ENCODE results near the gene ATR.

Gene ATR

GRCh38 chr3:142502187-142502985 lies 76.1 kb downstream of the ATR start:
- no peak overlapping the region for H3K4me3 ChIP-seq (ENCODE audit: low read length)
- no peak for TF ChIP-seq ZNF274 (IDR thresholded peaks at IDR 0.05; ENCODE audit: low read depth, low read length)

- H3K4me3 ChIP-seq (ENCODE audit: low read length) = no peak overlapping the region
Observed at GRCh38 chr3:142501004-142501926, 77.3 kb downstream of the ATR start.

GRCh38 chr3:142500211-142500610 lies 78.3 kb downstream of the ATR start:
- TF ChIP-seq ZNF274 (IDR thresholded peaks at IDR 0.05; ENCODE audit: low read depth, low read length) = no peak
- no peak overlapping the region for H3K4me3 ChIP-seq (ENCODE audit: low read length)

More at GRCh38 chr3:142501004-142501926, 77.3 kb downstream of the ATR start:
- TF ChIP-seq ZNF274 (IDR thresholded peaks at IDR 0.05; ENCODE audit: low read depth, low read length) = no peak

GRCh38 chr3:142498397-142499180 lies 79.9 kb downstream of the ATR start:
- no peak for TF ChIP-seq ZNF274 (IDR thresholded peaks at IDR 0.05; ENCODE audit: low read depth, low read length)
- no peak overlapping the region for H3K4me3 ChIP-seq (ENCODE audit: low read length)

- no peak overlapping the region for H3K4me3 ChIP-seq (ENCODE audit: low read length)
- TF ChIP-seq ZNF274 (IDR thresholded peaks at IDR 0.05; ENCODE audit: low read depth, low read length) = no peak
Observed at GRCh38 chr3:142497729-142498128, 80.8 kb downstream of the ATR start.

- TF ChIP-seq ZNF274 (IDR thresholded peaks at IDR 0.05; ENCODE audit: low read depth, low read length) = no peak
- no peak overlapping the region for H3K4me3 ChIP-seq (ENCODE audit: low read length)
Observed at GRCh38 chr3:142495103-142495502, 83.4 kb downstream of the ATR start.

GRCh38 chr3:142492184-142492583 lies 86.3 kb downstream of the ATR start:
- TF ChIP-seq ZNF274 (IDR thresholded peaks at IDR 0.05; ENCODE audit: low read depth, low read length) = no peak
- H3K4me3 ChIP-seq (ENCODE audit: low read length) = no peak overlapping the region

- H3K4me3 ChIP-seq (ENCODE audit: low read length) = no peak overlapping the region
- no peak for TF ChIP-seq ZNF274 (IDR thresholded peaks at IDR 0.05; ENCODE audit: low read depth, low read length)
Observed at GRCh38 chr3:142489572-142490323, 88.8 kb downstream of the ATR start.

GRCh38 chr3:142484912-142485435 lies 93.6 kb downstream of the ATR start:
- no peak for TF ChIP-seq ZNF274 (IDR thresholded peaks at IDR 0.05; ENCODE audit: low read depth, low read length)
- no peak overlapping the region for H3K4me3 ChIP-seq (ENCODE audit: low read length)

GRCh38 chr3:142481196-142481595 lies 97.3 kb downstream of the ATR start:
- no peak overlapping the region for H3K4me3 ChIP-seq (ENCODE audit: low read length)
- no peak for TF ChIP-seq ZNF274 (IDR thresholded peaks at IDR 0.05; ENCODE audit: low read depth, low read length)

GRCh38 chr3:142470826-142471225 lies 107.7 kb downstream of the ATR start:
- no peak for TF ChIP-seq ZNF274 (IDR thresholded peaks at IDR 0.05; ENCODE audit: low read depth, low read length)
- no peak overlapping the region for H3K4me3 ChIP-seq (ENCODE audit: low read length)

GRCh38 chr3:142468456-142468855 lies 110.1 kb downstream of the ATR start:
- TF ChIP-seq ZNF274 (IDR thresholded peaks at IDR 0.05; ENCODE audit: low read depth, low read length) = no peak
- H3K4me3 ChIP-seq (ENCODE audit: low read length) = no peak overlapping the region

GRCh38 chr3:142467768-142468167 lies 110.8 kb downstream of the ATR start:
- H3K4me3 ChIP-seq (ENCODE audit: low read length) = no peak overlapping the region
- no peak for TF ChIP-seq ZNF274 (IDR thresholded peaks at IDR 0.05; ENCODE audit: low read depth, low read length)

Measured in GM08714 (cell line).